HG03196 (cell line): Measurements from ENCODE around the gene TCP11L2.
A peak's percentile ranks its signal among the peaks of the same experiment; 100 is the strongest.
"Not testable (repeated sequence)": the region's sequence is repeated elsewhere in the genome, so short reads cannot be mapped to it uniquely, and the experiment has no call there.

Experiments
- ATAC-seq: cut with Tn5 transposase; IDR thresholded peaks from one replicate; pipeline ENCODE4 v1.9.1; 2021; ENCODE audit not compliant: unreplicated experiment

The TCP11L2 gene

GRCh38 chr12:106341086-106341877 is 38.7 kb downstream of the TCP11L2 start:
- no peak for ATAC-seq

GRCh38 chr12:106342397-106343213 is 40.1 kb downstream of the TCP11L2 start:
- ATAC-seq: no peak

- ATAC-seq: no peak
Observed at GRCh38 chr12:106343214-106343528, 40.6 kb downstream of the TCP11L2 start.

- ATAC-seq: no peak
Observed at GRCh38 chr12:106344131-106344530, 41.6 kb downstream of the TCP11L2 start.

- no peak for ATAC-seq
Observed at GRCh38 chr12:106345746-106346145, 43.2 kb downstream of the TCP11L2 start.

GRCh38 chr12:106348411-106348810 is 45.9 kb downstream of the TCP11L2 start:
- no peak for ATAC-seq

GRCh38 chr12:106353175-106353574 is 50.6 kb downstream of the TCP11L2 start:
- no peak for ATAC-seq

GRCh38 chr12:106357549-106358395 is 55.2 kb downstream of the TCP11L2 start, which contains the start of gene POLR3B:
TSS of gene POLR3B (plus strand) at chr12:106357748. CDS start at chr12:106357880, 132 bp downstream.
- ATAC-seq: peak; percentile 92

- peak; percentile 6 for ATAC-seq
Observed at GRCh38 chr12:106358396-106359241, 56.1 kb downstream of the TCP11L2 start.

- ATAC-seq: no peak
Observed at GRCh38 chr12:106359646-106360399, 57.3 kb downstream of the TCP11L2 start.

- ATAC-seq: no peak
Observed at GRCh38 chr12:106360400-106360994, 58.0 kb downstream of the TCP11L2 start.

GRCh38 chr12:106362971-106363370 is 60.4 kb downstream of the TCP11L2 start:
- ATAC-seq: no peak

- ATAC-seq: no peak
Observed at GRCh38 chr12:106364261-106364660, 61.7 kb downstream of the TCP11L2 start.

GRCh38 chr12:106369624-106370346 is 67.3 kb downstream of the TCP11L2 start:
- no peak for ATAC-seq

- ATAC-seq: no peak
Observed at GRCh38 chr12:106378788-106379187, 76.3 kb downstream of the TCP11L2 start.

GRCh38 chr12:106380954-106381353 is 78.4 kb downstream of the TCP11L2 start:
- no peak for ATAC-seq

GRCh38 chr12:106381866-106382265 is 79.3 kb downstream of the TCP11L2 start:
- ATAC-seq: not testable (repeated sequence)

- ATAC-seq: no peak
Observed at GRCh38 chr12:106386813-106387535, 84.4 kb downstream of the TCP11L2 start.
